SK-MEL-5 (cell line): ENCODE measurements around the gene PRR36. TPM values are rescaled to one million over a fixed set of nuclear protein-coding genes. Genes with fewer than 3 reads are reported as not detected.
A peak's percentile ranks its signal among the peaks of the same experiment; 100 is the strongest.
"Not testable (repeated sequence)": the region's sequence is repeated elsewhere in the genome, so short reads cannot be mapped to it uniquely, and the experiment has no call there.

ENCODE experiments used
- DNase-seq: peaks from one replicate; pipeline ENCODE4 v3.0.0-alpha.2; 2016; ENCODE audit warnings: low read depth, low spot score
- in situ Hi-C: cut with HindIII; loops from 2 replicates; pipeline ENCODE4 v1.10.0; 2016; ENCODE audit warnings: low sequenced_read_pairs, high pct_unique_total_duplicates, low pct_unique_long_range_greater_than_20kb
- total RNA-seq: library from RNA; depleted of rRNA; stranded (reverse); fragments of >200 nt; shearing (Covaris generic); gene quantifications from 2 replicates; pipeline ENCODE4 v1.2.3, GENCODE V29; 2014

The PRR36 gene
- total RNA-seq, 1 experiment from 2014 or later, result not detected

- DNase-seq, result no peak
- in situ Hi-C loops, result no loop called here
These were observed 30.2 kb upstream of the PRR36 start for GRCh38 chr19:7904074-7905020.

GRCh38 chr19:7903244-7904073 lies 29.3 kb upstream of the PRR36 start, which contains the start of gene MAP2K7:
Gene MAP2K7, plus strand, starts transcription at chr19:7903877. Its CDS starts 68 bp downstream, at chr19:7903945.
- in situ Hi-C loops, result no loop called here
- DNase-seq, result peak; percentile 98

DNA sequence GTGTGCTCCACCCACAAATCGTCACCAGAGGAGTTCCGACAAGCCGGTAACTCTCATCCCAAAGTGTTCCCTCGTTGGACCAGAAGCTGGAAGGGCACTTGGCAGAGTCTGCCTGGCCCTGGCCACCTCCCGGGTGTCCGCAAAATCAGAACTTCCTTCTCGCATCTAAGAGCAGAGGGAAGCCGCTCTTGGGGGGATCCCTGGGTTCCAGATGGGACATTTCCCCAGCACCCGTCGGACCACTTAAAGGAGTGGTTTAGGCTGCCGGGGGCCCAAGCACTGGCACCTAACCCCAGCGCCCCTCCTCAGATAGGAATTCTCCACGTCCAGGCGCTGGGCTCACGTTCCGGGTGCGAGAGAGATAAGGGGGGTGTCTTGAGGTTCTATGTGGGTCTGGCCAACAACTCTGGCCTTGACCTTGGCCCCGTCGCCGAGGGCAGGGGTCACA lies 28.6 kb upstream of the PRR36 start:
- in situ Hi-C loops, result no loop called here
- no peak for DNase-seq

DNA sequence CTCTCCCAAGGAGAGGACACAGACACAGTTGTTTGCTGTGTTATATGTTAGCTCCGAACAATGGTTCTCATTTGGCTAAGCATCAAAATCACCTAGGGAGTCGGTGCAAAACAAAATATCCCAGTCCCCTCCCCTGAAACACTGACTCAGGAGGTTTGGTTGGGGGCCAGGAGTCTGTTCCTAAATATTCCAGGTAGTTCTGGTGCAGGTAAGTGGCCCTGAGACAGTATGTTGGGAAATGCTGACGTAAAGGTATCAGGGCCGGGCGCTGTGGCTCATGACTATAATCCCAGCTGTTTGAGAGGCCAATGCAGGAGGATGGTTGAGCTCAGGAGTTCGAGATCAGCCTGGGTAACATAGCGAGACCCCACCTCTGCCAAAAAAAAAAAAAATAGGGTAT lies 27.1 kb upstream of the PRR36 start:
- in situ Hi-C loops, result no loop called here
- DNase-seq, result no peak

- in situ Hi-C loops, result no loop called here
- no peak for DNase-seq
These were observed 26.7 kb upstream of the PRR36 start for GRCh38 chr19:7900931-7901330.

- DNase-seq, result no peak
- in situ Hi-C loops, result no loop called here
These were observed 26.2 kb upstream of the PRR36 start for GRCh38 chr19:7900401-7900870.

DNA sequence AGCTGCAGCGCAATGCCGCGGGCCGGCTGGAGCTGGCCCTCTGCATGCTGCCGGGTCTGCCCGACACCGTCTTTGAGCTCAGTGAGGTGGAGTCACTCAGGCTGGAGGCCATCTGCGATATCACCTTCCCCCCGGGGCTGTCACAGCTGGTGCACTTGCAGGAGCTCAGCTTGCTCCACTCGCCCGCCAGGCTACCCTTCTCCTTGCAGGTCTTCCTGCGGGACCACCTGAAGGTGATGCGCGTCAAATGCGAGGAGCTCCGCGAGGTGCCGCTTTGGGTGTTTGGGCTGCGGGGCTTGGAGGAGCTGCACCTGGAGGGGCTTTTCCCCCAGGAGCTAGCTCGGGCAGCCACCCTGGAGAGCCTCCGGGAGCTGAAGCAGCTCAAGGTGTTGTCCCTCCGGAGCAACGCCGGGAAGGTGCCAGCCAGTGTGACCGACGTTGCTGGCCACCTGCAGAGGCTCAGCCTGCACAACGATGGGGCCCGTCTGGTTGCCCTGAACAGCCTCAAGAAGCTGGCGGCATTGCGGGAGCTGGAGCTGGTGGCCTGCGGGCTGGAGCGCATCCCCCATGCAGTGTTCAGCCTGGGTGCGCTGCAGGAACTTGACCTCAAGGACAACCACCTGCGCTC lies 25.7 kb upstream of the PRR36 start:
- in situ Hi-C loops, result no loop called here
- no peak for DNase-seq

DNA sequence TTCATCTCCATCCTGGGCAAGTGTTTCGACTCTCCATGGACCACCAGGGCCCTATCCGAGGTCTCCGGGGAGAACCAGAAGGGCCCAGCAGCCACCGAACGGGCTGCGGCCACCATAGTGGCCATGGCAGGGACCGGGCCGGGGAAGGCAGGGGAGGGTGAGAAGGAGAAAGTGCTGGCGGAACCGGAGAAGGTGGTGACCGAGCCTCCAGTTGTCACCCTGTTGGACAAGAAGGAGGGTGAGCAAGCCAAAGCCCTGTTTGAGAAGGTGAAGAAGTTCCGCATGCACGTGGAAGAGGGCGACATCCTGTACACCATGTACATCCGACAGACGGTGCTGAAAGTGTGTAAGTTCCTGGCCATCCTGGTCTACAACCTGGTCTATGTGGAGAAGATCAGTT lies 24.8 kb upstream of the PRR36 start:
- in situ Hi-C loops, result no loop called here
- no peak for DNase-seq

GRCh38 chr19:7897292-7897691 lies 23.1 kb upstream of the PRR36 start:
- no peak for DNase-seq
- in situ Hi-C loops, result no loop called here

GRCh38 chr19:7895565-7895964 lies 21.4 kb upstream of the PRR36 start:
- in situ Hi-C loops, result no loop called here

GRCh38 chr19:7894612-7895309 lies 20.6 kb upstream of the PRR36 start:
- in situ Hi-C loops, result no loop called here
- no peak for DNase-seq

More at GRCh38 chr19:7895565-7895964, 21.4 kb upstream of the PRR36 start:
- no peak for DNase-seq

DNA sequence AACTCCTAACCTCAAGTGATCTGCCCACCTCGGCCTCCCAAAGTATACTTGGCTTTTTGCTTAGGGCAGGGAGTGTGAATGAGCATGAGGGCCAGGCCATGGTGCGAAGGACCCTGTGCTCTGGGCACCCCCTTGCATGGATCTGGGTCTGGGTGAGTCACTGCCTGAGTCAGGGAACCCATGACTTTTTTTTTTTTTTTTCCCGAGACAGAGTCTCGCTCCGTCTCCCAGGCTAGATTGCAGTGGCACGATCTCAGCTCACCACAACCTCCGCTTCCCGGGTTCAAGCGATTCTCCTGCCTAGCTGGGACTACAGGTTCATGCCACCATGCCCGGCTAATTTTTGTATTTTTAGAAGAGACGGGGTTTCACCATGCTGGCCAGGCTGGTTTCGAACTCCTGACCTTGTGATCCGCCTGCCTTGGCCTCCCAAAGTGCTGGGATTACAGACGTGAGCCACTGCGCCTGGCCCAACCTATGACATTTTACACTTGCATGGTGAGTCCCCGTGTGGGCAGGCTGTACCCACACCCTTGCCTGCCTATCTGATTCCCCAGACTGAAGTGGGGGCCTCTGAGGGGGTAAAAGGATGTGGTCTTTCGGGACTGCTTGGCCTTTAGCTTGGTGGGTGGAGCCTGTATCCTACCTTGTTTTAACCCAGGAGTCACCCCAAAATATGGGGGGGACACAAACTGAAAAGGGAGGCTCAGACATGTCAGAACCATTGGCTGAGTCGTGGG lies 19.3 kb upstream of the PRR36 start:
- in situ Hi-C loops, DNase-seq: not testable (repeated sequence)

DNA sequence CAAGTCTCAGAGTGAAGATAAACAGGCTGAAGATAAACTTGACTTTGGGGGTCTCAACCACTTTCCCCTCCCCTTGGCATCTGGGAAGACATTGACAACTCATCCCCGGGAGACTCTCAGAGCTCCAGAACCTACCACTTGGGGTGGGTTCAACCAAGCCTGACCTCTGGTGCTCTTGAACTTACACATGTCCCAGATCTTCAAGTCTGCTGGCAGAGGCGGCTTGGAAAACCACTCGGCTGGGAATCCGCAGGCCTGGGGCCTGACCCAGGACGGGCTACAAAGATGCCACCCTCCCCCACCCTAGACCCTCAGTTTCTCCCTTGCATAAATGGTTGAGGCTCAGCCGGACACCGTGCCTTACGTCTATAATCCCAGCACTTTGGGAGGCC lies 14.6 kb upstream of the PRR36 start:
- in situ Hi-C loops, result no loop called here
- DNase-seq, result no peak

- in situ Hi-C loops, result no loop called here
- DNase-seq, result no peak
These were observed 14.1 kb upstream of the PRR36 start, which contains the start of gene LRRC8E for GRCh38 chr19:7888145-7888825. Gene LRRC8E, plus strand, starts transcription at chr19:7888510. Its CDS starts 7,094 bp downstream, at chr19:7895604.

DNA sequence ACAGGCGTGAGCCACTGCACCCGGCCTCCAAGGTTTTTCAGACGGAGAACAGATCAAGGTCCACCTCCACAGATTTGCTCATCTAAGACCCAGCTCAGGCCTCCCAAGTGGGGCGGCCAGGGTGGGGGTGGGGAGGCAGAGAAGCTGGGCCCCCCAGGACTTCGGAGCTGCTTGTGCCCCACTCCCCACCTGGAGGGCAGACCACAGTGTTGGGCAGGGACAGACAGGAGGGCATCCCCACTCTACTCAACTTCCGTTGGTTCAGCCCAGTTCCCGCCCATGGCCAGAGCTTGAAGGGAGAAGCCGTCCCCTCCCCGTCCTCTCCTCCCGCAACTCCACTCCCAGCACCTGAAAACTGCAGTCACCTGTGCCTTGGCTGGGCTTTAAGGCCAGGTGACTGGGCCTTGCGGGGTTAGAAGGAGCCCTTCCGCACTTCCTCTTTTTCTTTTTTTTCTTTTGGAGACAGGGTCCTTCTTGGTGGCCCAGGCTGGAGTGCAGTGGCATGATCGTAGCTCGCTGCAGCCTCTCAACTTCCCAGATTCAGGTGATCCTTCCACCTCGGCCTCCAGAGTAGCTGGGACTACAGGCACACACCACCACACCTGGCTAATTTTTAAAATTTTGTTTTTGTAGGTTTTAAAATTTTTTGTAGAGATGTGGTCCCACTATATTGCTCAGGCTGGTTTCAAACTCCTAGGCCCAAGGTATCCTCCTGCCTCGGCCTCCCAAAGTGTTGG lies 13.4 kb upstream of the PRR36 start:
- in situ Hi-C loops, result no loop called here
- no peak for DNase-seq
